HepG2 (cell line): ENCODE data around the gene ALG9. TPM values are rescaled to one million over a fixed set of nuclear protein-coding genes. Genes with fewer than 3 reads are reported as not detected.

ENCODE experiments used
- ATF7 ChIP-seq, 2 experiments: fragments of 450-650 bp in 1 of 2; sonication (generic) in 1 of 2; formaldehyde crosslinking in 1 of 2; IDR thresholded peaks; 2 replicates each; pipeline versions ENCODE4 v1.4.0 to v1.6.1; 2016 to 2020; ENCODE audit warnings: antibody characterized with exemption in 1 of 2, mild to moderate bottlenecking in 1 of 2, missing genetic modification reagents in 1 of 2
- IKZF1 ChIP-seq: fragments of 450-650 bp; IDR thresholded peaks from 2 replicates; pipeline ENCODE4 v1.7.1; 2016
- MIXL1 ChIP-seq: IDR thresholded peaks from 2 replicates; pipeline ENCODE4 v1.6.1; 2016
- SMARCE1 ChIP-seq: fragments of 450-650 bp; IDR thresholded peaks from 2 replicates; pipeline ENCODE4 v1.6.1; 2017; ENCODE audit warnings: borderline replicate concordance
- SOX6 ChIP-seq, 2 experiments: fragments of 450-650 bp in 1 of 2; sonication (generic) in 1 of 2; formaldehyde crosslinking in 1 of 2; IDR thresholded peaks; 2 replicates each; pipeline versions ENCODE4 v1.4.0 to v1.6.1; 2017 to 2020; ENCODE audit warnings: antibody characterized with exemption in 1 of 2, mild to moderate bottlenecking in 1 of 2, missing genetic modification reagents in 1 of 2
- SRF ChIP-seq: IDR thresholded peaks from 2 replicates; pipeline ENCODE4 v1.6.1; 2011; ENCODE audit warnings: mild to moderate bottlenecking, low read depth, low read length, moderate library complexity
- SRY ChIP-seq: sonication (generic); formaldehyde crosslinking; IDR thresholded peaks from 2 replicates; pipeline ENCODE4 v1.8.0; 2022; ENCODE audit warnings: mild to moderate bottlenecking, missing genetic modification reagents
- ZNF317 ChIP-seq: sonication (generic); formaldehyde crosslinking; IDR thresholded peaks from 2 replicates; pipeline ENCODE4 v1.5.0; 2020; ENCODE audit warnings: mild to moderate bottlenecking, missing genetic modification reagents
- ZNF335 ChIP-seq: sonication (generic); formaldehyde crosslinking; IDR thresholded peaks from 2 replicates; pipeline ENCODE4 v1.4.0; 2020; ENCODE audit warnings: missing genetic modification reagents
- ZNF567 ChIP-seq: sonication (generic); formaldehyde crosslinking; IDR thresholded peaks from 2 replicates; pipeline ENCODE4 v1.8.1; 2023; ENCODE audit warnings: mild to moderate bottlenecking, missing genetic modification reagents, borderline replicate concordance
- polyA plus RNA-seq, 8 experiments: library from polyadenylated mRNA; depleted of rRNA in 3 of 8; stranded (reverse) in 7 of 8; unstranded in 1 of 8; fragments of >200 nt; fragmentation: Illumina TruSeq in 4 of 8; extraction: Trizol in 4 of 8; gene quantifications; 2 replicates each; pipeline versions ENCODE4 v1.2.1 to v1.2.3, GENCODE V29; 2011 to 2016; ENCODE audit warnings: low read depth in 4 of 8, missing spikeins in 1 of 8, mixed read lengths in 1 of 8; ENCODE audit not compliant: insufficient read depth in 1 of 8
- total RNA-seq, 5 experiments: library from RNA; depleted of rRNA; stranded (reverse); fragments of >200 nt; fragmentation: Illumina TruSeq; extraction: Trizol; gene quantifications; 2 replicates each; pipeline ENCODE4 v1.2.3, GENCODE V29; 2016; ENCODE audit warnings: low read depth in 1 of 5
- TF ChIP-seq, protein P1 (sequence below): sonication (generic); formaldehyde crosslinking; IDR thresholded peaks from 2 replicates; pipeline ENCODE4 v1.4.0; 2020; ENCODE audit warnings: missing genetic modification reagents, mild to moderate bottlenecking, borderline replicate concordance
- TF ChIP-seq, protein P2 (sequence below): fragments of 450-650 bp; IDR thresholded peaks from 2 replicates; pipeline ENCODE4 v1.6.1; 2017
- TF ChIP-seq, protein P3 (sequence below): sonication (generic); formaldehyde crosslinking; IDR thresholded peaks from 2 replicates; pipeline ENCODE4 v1.5.1; 2020; ENCODE audit warnings: mild to moderate bottlenecking, missing genetic modification reagents, borderline replicate concordance
- TF ChIP-seq, protein P4 (sequence below): sonication (generic); formaldehyde crosslinking; IDR thresholded peaks from 2 replicates; pipeline ENCODE4 v1.4.0; 2020; ENCODE audit warnings: mild to moderate bottlenecking, low read depth, missing genetic modification reagents
- TF ChIP-seq, protein P5 (sequence below): IDR thresholded peaks from 2 replicates; pipeline ENCODE4 v1.6.1; 2016; ENCODE audit warnings: low read depth, borderline replicate concordance
- TF ChIP-seq, protein P6 (sequence below): sonication (generic); formaldehyde crosslinking; IDR thresholded peaks from 2 replicates; pipeline ENCODE4 v1.5.0; 2020; ENCODE audit warnings: missing genetic modification reagents

The ALG9 gene
- total and polyA plus RNA-seq, 2 of the 13 experiments (the other 11 are each of a cell fraction or from before 2014, with no cell fraction given) = 39.4 to 40.6 TPM

DNA sequence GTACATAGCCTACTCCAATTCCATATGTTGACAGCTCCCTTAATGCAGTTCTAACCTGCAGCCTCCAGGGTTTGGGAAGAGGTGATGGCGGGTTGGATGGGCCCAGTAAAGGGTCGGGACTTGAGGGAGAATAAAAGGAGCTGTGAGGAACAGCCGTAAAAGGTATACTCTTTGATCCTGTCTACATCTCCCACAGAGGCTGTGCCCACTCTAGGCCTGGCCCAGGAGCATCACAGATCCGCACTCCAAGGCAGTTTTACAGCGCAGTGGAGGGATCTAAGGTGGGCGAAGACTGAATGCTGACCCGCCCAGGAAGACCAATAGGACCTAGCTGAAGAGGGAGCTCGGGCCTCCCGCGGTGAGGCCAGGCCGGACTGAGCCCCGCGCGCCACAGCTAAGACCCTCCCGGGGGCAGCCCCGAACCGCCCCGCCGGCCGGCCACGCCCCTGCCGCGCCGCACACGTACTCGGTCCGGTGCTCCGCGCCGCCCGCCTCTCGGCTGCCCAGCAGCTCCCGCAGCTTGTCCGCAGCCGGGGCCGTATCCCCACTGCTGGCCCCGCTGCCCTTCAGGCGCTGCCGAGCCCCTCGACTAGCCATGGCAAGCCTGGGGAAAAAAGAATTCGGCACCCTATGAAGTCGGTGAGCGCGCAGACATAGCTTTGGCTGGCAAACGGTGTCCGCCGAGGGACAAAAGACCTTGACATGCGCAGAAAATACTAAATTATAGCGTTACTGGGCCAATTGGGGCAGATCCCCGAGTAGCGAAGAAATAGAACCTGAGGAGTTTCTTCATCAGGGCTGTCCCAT, at the start of gene ALG9 (continued):
- TF ChIP-seq, protein P1, sequence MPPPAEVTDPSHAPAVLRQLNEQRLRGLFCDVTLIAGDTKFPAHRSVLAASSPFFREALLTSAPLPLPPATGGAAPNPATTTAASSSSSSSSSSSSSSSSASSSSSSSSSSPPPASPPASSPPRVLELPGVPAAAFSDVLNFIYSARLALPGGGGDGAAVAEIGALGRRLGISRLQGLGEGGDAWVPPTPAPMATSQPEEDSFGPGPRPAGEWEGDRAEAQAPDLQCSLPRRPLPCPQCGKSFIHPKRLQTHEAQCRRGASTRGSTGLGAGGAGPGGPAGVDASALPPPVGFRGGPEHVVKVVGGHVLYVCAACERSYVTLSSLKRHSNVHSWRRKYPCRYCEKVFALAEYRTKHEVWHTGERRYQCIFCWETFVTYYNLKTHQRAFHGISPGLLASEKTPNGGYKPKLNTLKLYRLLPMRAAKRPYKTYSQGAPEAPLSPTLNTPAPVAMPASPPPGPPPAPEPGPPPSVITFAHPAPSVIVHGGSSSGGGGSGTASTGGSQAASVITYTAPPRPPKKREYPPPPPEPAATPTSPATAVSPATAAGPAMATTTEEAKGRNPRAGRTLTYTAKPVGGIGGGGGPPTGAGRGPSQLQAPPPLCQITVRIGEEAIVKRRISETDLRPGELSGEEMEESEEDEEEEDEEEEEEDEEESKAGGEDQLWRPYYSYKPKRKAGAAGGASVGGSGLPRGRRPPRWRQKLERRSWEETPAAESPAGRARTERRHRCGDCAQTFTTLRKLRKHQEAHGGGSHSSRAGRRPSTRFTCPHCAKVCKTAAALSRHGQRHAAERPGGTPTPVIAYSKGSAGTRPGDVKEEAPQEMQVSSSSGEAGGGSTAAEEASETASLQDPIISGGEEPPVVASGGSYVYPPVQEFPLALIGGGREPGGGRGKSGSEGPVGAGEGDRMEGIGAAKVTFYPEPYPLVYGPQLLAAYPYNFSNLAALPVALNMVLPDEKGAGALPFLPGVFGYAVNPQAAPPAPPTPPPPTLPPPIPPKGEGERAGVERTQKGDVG = no peak
- no peak for TF ChIP-seq SOX6 (IDR thresholded peaks at IDR 0.05)
- peak; percentile 22; the same call in 1 of the 2 replicates for TF ChIP-seq SOX6 (CRISPR knock-in tag; IDR thresholded peaks at IDR 0.05)
- TF ChIP-seq, protein P2, sequence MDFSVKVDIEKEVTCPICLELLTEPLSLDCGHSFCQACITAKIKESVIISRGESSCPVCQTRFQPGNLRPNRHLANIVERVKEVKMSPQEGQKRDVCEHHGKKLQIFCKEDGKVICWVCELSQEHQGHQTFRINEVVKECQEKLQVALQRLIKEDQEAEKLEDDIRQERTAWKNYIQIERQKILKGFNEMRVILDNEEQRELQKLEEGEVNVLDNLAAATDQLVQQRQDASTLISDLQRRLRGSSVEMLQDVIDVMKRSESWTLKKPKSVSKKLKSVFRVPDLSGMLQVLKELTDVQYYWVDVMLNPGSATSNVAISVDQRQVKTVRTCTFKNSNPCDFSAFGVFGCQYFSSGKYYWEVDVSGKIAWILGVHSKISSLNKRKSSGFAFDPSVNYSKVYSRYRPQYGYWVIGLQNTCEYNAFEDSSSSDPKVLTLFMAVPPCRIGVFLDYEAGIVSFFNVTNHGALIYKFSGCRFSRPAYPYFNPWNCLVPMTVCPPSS = no peak
- TF ChIP-seq, protein P3, sequence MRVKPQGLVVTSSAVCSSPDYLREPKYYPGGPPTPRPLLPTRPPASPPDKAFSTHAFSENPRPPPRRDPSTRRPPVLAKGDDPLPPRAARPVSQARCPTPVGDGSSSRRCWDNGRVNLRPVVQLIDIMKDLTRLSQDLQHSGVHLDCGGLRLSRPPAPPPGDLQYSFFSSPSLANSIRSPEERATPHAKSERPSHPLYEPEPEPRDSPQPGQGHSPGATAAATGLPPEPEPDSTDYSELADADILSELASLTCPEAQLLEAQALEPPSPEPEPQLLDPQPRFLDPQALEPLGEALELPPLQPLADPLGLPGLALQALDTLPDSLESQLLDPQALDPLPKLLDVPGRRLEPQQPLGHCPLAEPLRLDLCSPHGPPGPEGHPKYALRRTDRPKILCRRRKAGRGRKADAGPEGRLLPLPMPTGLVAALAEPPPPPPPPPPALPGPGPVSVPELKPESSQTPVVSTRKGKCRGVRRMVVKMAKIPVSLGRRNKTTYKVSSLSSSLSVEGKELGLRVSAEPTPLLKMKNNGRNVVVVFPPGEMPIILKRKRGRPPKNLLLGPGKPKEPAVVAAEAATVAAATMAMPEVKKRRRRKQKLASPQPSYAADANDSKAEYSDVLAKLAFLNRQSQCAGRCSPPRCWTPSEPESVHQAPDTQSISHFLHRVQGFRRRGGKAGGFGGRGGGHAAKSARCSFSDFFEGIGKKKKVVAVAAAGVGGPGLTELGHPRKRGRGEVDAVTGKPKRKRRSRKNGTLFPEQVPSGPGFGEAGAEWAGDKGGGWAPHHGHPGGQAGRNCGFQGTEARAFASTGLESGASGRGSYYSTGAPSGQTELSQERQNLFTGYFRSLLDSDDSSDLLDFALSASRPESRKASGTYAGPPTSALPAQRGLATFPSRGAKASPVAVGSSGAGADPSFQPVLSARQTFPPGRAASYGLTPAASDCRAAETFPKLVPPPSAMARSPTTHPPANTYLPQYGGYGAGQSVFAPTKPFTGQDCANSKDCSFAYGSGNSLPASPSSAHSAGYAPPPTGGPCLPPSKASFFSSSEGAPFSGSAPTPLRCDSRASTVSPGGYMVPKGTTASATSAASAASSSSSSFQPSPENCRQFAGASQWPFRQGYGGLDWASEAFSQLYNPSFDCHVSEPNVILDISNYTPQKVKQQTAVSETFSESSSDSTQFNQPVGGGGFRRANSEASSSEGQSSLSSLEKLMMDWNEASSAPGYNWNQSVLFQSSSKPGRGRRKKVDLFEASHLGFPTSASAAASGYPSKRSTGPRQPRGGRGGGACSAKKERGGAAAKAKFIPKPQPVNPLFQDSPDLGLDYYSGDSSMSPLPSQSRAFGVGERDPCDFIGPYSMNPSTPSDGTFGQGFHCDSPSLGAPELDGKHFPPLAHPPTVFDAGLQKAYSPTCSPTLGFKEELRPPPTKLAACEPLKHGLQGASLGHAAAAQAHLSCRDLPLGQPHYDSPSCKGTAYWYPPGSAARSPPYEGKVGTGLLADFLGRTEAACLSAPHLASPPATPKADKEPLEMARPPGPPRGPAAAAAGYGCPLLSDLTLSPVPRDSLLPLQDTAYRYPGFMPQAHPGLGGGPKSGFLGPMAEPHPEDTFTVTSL (CRISPR knock-in tag) = no peak
- no peak for TF ChIP-seq SMARCE1
- no peak for TF ChIP-seq IKZF1
- TF ChIP-seq SRY (CRISPR knock-in tag) = no peak; the same call in 1 of the 2 replicates
- TF ChIP-seq MIXL1 (CRISPR knock-in tag) = no peak
- TF ChIP-seq, protein P4, sequence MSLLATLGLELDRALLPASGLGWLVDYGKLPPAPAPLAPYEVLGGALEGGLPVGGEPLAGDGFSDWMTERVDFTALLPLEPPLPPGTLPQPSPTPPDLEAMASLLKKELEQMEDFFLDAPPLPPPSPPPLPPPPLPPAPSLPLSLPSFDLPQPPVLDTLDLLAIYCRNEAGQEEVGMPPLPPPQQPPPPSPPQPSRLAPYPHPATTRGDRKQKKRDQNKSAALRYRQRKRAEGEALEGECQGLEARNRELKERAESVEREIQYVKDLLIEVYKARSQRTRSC (CRISPR knock-in tag) = no peak
- no peak for TF ChIP-seq ATF7 (IDR thresholded peaks at IDR 0.05)
- TF ChIP-seq ATF7 (CRISPR knock-in tag; IDR thresholded peaks at IDR 0.05) = no peak
- TF ChIP-seq ZNF335 = no peak
- TF ChIP-seq ZNF317 (CRISPR knock-in tag) = no peak
- TF ChIP-seq ZNF567 (CRISPR knock-in tag) = 0 out of 2 replicates have a peak, but pooled peaks have one; percentile 45
- TF ChIP-seq SRF = no peak
- TF ChIP-seq, protein P5, sequence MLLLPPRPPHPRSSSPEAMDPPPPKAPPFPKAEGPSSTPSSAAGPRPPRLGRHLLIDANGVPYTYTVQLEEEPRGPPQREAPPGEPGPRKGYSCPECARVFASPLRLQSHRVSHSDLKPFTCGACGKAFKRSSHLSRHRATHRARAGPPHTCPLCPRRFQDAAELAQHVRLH = no peak
- TF ChIP-seq, protein P6, sequence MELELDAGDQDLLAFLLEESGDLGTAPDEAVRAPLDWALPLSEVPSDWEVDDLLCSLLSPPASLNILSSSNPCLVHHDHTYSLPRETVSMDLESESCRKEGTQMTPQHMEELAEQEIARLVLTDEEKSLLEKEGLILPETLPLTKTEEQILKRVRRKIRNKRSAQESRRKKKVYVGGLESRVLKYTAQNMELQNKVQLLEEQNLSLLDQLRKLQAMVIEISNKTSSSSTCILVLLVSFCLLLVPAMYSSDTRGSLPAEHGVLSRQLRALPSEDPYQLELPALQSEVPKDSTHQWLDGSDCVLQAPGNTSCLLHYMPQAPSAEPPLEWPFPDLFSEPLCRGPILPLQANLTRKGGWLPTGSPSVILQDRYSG (CRISPR knock-in tag) = no peak
